GM21367 (cell line): ENCODE results near the gene GREB1L.

Experiments
- ATAC-seq: cut with Tn5 transposase; IDR thresholded peaks from one replicate; pipeline ENCODE4 v1.9.1; 2021; ENCODE audit not compliant: unreplicated experiment

GREB1L gene

GRCh38 chr18:21479721-21480120 lies 237.7 kb downstream of the GREB1L start:
- ATAC-seq: no peak

- ATAC-seq: no peak
Measured at GRCh38 chr18:21481739-21482138, 239.7 kb downstream of the GREB1L start.

DNA sequence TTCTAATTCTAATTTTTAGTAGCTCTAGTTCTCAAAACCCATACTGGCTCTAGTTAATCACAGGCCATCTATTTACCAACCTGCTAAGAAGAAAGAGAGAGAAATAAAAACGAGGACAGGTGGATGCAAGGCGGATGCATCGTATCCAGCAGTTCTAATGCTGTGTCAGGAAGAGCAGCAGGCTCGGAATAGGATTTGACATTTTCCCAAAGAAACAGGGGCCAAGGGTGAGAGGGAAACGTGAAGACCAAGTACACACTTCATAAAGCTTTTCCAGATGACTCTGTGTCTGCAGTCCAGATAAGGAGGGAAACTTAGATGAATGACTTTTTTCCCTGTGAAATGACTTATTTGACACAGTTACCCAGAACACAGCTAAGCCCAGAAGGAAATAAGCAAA lies 241.0 kb downstream of the GREB1L start:
- ATAC-seq: no peak

DNA sequence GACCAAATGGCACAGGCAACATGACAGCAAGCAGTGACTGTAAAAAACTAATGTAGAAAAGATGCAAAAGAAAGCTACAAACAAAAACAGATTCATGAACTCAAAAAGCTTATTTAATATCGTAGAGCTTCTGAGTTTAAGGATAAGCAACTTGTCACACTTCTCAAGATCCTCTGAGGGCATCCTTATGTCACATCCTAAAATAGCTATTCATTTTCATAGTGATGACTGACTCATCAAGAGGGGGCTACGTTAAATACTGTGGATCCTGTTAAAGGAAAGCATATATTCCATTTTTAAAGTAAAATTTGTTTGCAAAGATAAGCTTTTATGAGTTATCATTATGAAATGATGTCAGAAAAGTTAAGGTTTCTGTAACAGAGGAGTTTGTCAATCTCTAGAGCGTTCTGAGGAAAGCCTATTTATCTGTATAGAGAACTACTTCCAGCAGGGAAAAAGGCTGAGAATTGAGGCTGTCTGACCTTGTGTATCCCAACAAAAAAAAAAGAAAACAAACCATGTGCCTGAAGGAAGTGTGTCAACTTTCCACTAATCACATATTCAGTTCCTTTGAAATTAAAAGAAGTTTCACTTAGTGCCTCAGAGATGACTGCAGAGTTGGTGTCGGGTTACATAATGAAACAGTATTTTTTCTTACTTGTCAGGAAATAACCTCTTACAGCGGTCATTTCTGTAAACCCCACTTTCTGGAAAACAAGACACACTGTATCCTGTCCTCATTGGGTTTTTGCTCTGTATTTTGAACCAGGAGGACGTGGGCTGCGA lies 243.0 kb downstream of the GREB1L start:
- ATAC-seq: no peak

DNA sequence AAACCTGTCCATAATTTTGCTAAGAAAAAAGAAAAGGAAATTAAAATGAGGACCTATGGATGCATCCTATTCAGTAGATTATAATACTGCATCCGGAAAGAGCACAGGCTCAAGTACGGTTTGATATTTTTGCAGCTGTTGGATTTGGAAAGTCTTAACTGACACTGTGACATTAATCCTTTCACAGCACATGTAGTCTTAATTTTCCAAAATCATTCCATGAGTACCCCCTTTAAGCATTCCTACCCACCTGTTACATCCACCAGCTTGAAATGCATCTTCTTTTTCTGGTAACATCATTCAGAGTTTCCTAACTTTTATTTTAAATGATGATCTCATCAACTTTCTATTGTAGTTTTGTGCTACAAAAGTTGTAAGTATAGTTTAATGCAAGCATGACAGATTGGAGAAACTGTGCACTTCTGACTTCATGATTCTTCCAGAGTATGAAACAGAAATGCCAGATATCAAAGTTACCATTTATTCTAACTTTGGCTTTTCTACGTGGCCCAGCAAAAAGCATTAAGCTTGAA lies 244.9 kb downstream of the GREB1L start:
- ATAC-seq: no peak

GRCh38 chr18:21489119-21489750 lies 247.2 kb downstream of the GREB1L start:
- ATAC-seq: no peak

DNA sequence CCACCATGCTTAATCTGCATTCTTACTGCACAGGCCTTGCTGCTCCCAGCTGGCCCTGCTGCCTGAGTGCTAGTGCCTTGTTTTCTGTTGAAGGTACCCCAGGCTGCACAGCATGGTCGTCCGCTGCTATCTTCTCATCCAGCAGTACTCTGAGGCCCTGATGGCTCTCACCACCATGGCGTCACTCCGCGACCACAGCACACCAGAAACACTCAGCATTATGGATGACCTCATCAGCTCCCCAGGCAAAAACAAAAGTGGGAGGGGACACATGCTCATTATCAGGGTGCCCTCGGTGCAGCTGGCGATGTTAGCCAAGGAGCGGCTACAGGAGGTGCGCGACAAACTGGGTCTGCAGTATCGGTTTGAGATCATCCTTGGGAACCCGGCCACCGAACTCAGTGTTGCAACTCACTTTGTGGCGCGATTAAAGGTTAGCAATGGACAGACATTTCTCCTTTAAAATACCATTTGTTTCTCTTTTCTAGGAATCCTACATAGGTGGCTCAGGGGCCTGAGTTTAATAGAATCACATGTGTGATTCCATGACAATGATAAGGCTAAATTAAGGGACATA lies 248.0 kb downstream of the GREB1L start:
- ATAC-seq: no peak

GRCh38 chr18:21490748-21491147 lies 248.7 kb downstream of the GREB1L start:
- ATAC-seq: no peak

- ATAC-seq: no peak
Measured at GRCh38 chr18:21496277-21496835, 254.3 kb downstream of the GREB1L start.

DNA sequence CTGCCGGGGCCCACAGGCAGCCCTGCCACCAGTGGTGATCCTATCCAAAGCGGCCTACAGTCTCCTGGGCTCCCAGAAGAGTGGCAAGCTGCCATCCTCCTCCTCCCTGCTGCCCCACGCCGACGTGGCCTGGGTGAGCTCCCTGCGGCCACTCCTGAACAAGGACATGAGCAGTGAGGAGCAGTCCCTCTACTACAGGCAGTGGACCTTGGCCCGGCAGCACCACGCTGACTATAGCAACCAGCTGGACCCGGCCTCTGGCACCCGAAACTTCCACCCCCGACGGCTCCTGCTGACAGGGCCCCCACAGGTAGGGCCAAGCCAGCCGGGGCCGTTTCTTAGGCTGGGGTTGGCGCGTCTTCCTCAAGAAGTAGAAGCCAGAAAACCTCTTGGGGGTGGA lies 258.0 kb downstream of the GREB1L start:
- ATAC-seq: no peak

DNA sequence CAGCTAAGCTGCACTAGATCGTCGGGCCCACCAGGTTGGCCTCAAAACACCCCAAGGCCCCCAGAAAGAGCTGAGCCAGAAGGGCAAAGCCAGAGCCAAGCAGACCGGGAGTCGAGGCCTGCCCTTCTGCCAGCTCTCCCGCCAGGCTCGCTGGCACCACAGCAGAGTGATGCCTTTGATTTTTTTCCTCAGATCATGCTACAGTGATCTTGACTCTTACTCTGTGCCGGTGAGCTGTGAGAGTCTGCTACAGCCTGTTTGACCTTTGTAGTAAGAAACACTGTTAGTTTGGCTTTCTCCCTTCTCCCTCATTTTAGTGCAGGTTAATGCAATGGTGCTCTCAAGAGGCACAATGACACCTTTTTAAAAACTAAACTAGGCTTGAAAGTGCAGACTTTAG lies 260.6 kb downstream of the GREB1L start:
- ATAC-seq: no peak

DNA sequence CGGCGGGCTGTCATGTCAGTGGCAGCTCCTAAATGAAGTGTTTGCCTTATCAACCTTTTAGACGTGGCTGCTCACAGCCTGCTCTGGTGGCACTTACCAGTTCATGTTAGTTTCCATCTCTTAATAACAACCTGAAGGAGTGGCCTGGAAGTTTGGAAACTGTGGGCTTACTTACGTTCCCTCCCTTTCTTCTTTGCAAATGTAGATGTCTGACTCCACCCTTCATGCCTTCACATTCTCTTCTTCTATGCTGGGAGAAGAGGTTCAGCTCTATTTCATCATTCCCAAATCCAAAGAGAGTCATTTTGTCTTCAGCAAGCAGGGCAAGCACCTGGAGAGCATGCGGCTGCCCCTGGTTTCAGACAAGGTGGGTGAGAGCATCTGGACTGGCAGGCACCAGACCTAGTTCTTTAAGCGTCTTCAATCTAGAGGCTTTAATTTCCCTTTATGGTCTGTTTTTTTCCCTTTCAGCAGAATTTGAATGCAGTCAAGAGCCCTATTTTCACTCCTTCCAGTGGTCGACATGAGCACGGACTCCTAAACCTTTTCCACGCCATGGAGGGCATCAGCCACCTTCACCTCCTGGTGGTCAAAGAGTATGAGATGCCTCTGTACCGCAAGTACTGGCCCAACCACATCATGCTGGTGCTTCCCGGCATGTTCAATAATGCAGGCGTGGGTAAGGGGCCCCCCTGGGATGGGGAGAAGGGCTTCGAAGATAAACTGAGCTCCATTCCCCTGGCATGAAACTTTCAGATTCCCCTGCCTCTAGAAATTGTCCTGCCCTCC lies 266.1 kb downstream of the GREB1L start:
- ATAC-seq: no peak

DNA sequence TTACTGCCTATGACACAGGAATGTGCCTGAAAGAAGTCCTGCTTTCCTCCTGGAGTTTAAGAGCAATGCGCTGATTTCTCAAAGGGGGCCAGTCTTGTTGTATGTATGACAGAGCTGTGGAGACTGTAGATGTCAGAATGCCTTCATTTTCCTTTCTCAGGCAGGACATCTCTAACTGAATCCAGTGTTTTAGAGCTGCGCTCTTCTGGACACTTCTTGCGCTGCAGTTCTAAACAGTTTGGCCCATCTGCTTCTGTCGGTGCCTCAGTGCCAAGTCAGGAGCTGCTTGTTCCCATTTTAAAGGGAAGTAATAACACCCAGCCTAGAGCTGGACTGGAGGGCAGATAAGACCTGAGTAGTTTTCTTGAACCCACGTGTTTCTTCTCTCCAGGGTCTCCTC lies 267.0 kb downstream of the GREB1L start:
- no peak for ATAC-seq

- ATAC-seq: no peak
Measured at GRCh38 chr18:21513292-21513691, 271.3 kb downstream of the GREB1L start.

GRCh38 chr18:21513741-21514140 lies 271.7 kb downstream of the GREB1L start:
- ATAC-seq: no peak

GRCh38 chr18:21522530-21522929 lies 280.5 kb downstream of the GREB1L start:
- ATAC-seq: no peak

DNA sequence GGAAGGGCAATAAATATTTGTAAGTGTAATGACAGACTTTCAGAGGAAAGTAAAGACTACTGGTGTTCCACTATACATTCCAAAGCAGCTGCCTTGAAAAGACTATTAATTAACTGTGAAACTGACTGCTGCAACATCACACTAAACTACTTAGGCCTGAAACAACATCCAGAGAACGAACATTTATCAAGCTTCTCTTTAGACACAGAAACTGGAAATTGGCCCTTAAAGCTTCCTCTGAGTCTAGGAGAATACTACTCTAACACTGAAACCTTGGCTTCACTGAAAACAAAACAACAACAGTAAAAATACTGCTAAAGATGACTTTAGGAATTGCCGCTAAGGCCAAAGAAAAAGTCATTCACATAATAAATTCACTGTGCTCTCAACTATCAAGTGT lies 283.9 kb downstream of the GREB1L start:
- no peak for ATAC-seq

GRCh38 chr18:21526463-21526862 lies 284.4 kb downstream of the GREB1L start:
- no peak for ATAC-seq

DNA sequence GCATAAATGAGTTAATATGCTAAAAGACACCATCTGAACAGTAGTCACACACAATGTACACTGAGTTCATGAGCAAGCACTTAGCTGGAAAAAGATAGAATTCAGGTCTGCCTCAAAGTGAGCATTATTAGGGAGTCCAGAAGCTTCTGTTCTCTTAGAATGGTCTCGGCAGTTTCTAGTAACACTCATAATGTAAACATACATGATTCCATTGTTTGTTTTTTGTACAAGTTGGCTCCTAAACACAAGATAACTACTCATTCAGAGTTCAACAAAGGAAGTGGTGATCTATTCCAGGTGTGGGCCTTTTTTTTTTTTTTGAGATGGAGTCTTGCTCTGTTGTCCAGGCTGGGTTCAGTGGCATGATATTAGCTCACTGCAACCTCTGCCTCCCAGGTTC lies 292.3 kb downstream of the GREB1L start:
- ATAC-seq: no peak

DNA sequence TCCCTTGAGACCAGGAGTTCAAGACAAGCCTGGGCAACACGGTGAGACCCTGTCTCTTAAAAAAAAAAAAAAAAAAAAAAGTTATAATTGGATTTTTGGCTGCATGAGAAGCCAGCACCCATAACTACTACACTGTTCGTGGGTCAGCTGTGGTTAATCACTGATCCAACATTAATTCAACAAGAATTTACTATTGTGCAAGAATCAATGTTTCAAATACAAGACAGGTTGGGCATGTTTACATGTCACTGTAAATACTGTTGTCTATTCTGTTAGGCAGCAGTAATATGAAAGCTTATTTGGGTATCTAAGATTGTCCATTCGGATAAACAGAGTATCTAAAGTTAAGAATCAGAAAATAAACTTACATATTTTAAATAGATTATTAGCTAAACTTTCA lies 296.2 kb downstream of the GREB1L start:
- ATAC-seq: no peak

GRCh38 chr18:21546423-21546822 lies 304.4 kb downstream of the GREB1L start:
- no peak for ATAC-seq
